CMK (cell line): ENCODE measurements around the gene MOCS1.
A peak's percentile ranks its signal among the peaks of the same experiment; 100 is the strongest.
"Not testable (repeated sequence)": the region's sequence is repeated elsewhere in the genome, so short reads cannot be mapped to it uniquely, and the experiment has no call there.

Source experiments
- DNase-seq: peaks from one replicate; pipeline ENCODE4 v3.0.0-alpha.2; 2010; ENCODE audit warnings: low read depth

The MOCS1 gene

DNA sequence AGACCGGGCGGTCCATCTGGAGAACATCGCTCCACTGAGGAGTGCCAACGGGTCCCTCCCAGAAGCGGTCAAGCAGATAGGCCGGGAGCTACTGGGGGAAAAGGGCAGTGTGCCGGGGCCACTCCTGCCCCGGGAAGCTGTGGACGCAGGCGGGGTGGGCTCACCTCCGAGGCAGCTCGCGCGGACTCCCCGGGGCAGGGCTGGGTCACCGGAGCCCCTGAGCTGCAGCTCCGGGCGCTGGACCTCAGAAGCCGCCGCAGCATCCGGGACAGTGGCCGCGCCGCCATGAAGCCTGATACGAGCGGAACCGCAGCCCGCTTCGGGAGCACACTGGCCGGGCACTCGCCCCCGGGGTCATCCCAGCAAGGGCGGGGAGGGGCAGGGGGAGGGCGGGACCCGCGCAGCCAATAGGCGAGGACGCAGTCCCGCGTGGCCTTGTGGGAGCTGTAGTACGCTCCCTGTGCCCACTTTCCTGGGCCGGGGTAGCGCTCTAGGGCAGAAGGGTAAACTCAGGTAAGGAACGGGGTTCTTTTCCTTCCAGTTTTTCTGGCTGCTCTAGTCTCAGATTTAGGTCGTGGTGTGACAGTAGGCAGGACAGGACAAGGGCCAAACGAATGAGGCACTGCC lies at the start of gene MOCS1:
TSS of gene MOCS1 (minus strand) at position 332 of the 627 bp plus-strand sequence. CDS start at position 287, 45 bp downstream.
- no peak for DNase-seq

GRCh38 chr6:39984051-39984450 lies 49.8 kb upstream of the MOCS1 start:
- no peak for DNase-seq

DNA sequence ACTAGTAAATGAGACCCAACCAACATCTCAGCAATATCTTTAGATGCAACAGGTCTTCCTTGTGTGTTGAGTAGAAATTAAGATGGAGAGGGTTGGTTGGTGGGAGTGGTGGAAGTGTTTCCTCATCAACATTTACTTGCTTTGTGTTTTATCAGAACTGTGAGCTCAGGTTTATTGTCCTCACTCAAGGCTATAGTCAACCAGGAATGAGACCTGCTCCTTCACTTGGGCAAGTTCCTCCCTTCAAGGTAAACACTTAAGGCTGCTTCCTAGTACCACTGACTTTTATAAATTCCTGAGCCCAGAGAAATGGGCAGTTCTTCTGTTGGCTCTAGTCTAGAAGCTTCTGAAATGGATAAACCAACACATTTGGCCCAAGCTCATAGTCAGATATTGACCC lies 48.9 kb upstream of the MOCS1 start:
- no peak for DNase-seq

DNA sequence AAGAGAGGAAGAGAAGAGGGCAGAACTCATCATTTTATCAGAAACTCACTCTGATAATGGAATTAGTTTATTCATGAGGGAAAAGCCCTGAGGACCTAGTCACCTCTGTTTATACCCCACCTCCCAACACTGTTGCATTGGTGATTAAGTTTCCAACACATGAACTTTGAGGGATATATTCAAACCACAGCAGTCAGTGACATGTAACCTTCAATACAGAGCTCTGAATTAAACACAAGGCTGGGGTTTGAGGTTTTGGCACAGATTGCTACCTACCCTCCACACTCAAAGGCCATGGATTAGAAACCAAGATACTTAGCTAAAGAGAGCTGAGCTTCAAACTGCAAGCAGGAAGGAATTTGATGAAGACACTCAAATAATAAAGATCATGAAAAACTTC lies 48.5 kb upstream of the MOCS1 start:
- DNase-seq: no peak

GRCh38 chr6:39980839-39981580 lies 46.7 kb upstream of the MOCS1 start:
- DNase-seq: peak; percentile 49

DNA sequence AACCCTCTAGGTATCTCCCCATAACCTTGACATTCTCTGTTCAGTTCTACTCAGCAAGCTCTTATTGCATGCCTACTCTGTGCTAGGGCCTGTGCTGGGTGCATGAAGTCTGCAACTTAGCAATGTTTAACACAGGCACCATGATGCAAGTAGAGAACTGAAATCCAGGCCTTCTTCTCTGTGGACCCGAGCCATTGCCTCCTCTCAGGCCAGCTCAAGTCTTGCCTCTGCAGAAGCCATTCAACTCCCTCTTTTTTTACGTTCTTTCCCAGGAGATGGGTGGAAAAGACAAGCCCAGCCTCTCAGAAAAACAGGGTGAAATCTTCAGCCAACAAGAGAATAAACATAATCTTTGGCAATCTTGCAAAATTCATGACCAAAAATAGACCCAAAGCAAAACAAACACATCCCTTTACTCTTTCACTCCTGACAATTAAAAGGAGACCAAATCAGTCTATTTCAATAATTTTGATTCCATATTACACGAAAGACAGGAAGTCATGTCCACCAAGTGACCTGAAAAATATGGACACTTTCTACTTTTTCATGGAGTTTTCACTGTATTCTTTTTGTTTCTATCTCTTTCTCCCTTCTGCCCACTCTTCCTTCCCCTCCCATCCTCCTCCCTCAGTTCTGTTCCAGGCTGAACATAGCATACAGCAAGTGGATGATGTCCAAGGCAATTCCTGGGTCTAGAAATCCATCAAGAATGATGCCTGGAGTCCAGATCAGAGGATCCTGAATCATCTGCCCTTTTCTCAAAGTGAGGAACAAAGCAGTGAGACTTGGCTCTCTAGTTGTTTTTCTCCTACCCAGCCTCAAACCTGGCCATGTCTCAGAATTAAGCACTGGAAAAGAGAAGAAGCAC lies 45.4 kb upstream of the MOCS1 start:
- DNase-seq: no peak

DNA sequence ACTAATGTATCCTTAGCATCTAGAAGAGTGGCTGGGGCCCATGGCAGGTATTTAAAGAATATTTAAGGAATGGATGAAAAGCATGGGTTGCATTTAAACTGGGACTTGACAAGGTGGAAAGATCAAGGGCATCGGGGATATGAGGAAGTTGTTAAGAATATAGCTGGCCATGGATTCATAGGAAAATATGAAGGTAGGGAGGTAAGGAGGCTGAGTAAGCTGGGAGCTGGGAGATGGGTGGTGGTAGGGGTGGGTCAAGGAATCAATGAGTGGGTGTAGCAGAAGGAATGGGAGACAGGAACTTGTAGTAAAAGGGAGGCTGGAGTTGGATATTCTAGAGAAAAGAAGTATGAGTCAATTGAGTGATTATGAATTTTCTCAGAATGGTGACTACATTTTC lies 44.0 kb upstream of the MOCS1 start:
- no peak for DNase-seq

- no peak for DNase-seq
Observed at GRCh38 chr6:39973661-39974060, 39.4 kb upstream of the MOCS1 start.

DNA sequence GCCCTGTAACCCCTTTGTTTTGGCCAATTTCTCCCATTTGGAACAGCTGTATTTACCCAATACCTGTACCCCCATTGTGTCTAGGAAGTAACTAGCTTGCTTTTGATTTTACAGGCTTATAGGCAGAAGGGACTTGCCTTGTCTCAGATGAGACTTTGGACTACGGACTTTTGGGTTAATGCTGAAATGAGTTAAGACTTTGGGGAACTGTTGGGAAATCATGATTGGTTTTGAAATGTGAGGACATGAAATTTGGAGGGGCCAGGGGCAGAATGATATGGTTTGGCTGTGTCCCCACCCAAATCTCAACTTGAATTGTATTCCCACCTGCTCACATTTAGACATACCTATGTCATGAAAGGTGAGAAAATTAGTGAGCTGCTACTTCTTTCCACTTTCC lies 38.5 kb upstream of the MOCS1 start:
- DNase-seq: not testable (repeated sequence)

GRCh38 chr6:39971131-39971530 lies 36.9 kb upstream of the MOCS1 start:
- DNase-seq: not testable (repeated sequence)

DNA sequence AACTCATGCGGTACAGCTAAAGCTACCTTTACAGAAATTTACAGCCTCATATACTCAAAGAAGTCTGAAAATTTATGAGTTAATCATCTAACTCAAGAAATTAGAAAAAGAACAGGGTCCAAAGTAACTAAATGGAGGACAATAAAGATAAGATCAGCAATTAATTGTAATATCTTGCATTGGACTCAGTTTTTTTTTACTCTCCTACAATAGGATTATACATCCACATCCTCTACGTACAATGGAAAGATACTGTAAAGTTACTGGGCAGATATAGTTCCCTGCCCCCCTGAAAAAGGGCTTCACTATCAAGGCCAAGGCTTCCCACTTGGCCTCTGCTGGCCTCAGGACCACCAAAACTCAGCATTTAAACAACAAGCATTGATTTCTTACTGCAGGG lies 31.5 kb upstream of the MOCS1 start:
- DNase-seq: no peak

DNA sequence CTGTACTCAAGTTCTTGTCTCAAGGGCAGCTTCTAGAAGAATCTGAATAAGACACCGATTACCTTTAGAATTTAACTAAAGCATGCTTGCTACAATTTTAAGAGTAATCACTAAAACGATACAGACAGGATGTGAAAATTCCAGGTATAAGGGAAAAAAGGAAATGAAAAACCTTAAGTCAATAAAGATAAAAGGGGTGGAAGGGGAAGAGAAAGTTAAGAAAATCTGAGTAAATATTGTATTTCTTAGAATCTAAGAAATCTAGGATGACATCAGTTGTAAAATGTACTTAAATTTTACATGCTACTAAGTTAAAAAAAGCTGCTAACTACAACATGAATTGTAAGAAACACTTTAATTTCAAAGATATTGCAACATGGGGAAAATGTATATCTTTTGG lies 30.3 kb upstream of the MOCS1 start:
- DNase-seq: no peak

DNA sequence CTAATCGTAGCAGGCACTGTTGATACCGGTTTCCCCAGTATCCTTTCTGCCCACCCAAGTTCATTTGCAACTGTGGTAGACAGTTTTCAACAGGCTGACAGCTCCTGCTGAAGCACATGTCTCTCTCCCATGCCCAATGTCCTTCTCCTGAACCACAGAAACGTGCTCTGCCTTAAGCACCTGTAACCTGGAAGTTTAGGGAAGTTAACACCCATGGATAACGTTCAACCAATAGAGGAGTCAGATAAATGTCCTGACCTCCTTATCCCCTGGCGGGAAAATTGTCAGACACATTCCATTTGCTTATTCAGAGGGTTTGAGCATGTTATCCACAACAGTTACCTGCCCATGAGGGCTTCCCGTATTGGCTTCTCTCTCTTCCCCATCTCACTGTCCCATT lies 29.8 kb upstream of the MOCS1 start:
- no peak for DNase-seq

GRCh38 chr6:39962831-39963230 lies 28.6 kb upstream of the MOCS1 start:
- no peak for DNase-seq

- DNase-seq: no peak
Observed at GRCh38 chr6:39961178-39961577, 26.9 kb upstream of the MOCS1 start.

GRCh38 chr6:39958947-39959346 lies 24.7 kb upstream of the MOCS1 start:
- DNase-seq: no peak

DNA sequence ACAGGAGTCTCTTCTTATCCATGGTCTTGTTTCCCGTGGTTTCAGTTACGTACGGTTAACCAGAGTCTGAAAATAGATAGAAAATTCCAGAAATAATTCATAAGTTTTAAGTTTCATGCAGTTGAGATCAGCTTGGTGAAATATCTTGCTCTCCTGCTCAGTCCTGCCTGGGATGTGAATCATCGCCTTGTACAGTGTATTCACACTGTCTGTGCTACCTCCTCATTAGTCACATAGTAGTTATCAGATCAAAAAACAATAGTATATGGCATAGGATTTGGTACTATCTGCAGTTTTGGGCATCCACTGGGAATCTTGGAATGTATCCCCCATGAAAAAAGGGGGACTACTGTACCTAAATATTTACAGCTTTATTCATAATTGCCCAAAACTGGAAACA lies 22.7 kb upstream of the MOCS1 start:
- no peak for DNase-seq

DNA sequence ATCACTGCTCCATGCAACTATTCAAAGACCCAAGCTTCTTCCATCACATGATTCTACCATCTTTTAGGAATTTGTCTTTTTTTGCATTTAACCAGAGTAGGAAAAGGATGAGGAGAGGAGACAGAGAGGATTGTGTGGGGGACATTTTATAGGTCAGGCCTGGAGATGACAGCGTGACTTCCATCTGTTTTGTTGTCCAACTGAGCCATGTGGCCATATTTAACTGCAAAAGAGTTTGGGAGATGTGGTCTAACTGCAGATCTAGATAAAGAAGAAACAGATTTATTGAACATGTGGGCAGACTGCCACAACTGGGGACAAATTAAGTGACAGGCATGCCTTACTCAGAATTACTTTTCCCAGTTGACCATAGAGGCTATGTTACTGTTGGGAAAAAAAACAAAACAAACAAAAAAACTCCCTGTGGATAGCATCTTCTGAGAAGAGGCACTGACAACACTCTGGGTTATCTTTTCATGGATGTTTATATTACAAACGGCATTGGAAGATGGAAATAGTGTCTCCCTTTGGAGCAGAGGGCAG lies 18.9 kb upstream of the MOCS1 start:
- no peak for DNase-seq

DNA sequence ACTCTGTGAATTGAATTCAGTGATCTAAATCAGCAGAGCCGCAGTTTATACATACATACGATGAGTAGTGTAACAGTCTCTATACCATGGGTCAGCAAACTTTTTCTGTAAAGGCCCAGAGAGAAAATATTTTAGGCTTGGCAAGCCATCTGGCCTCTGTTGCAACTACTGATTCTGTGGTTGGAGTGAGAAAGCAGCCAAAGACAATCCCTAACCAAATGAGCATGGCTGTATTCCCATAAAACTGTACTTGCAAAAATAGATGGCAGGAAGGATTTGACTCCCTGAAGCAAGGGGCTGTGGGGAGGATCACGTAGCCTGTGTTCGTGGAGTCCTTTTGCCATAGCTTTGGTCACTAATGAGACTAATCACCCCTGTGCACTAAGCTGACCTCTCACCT lies 17.9 kb upstream of the MOCS1 start:
- DNase-seq: no peak

- DNase-seq: no peak
Observed at GRCh38 chr6:39951716-39952115, 17.5 kb upstream of the MOCS1 start.

DNA sequence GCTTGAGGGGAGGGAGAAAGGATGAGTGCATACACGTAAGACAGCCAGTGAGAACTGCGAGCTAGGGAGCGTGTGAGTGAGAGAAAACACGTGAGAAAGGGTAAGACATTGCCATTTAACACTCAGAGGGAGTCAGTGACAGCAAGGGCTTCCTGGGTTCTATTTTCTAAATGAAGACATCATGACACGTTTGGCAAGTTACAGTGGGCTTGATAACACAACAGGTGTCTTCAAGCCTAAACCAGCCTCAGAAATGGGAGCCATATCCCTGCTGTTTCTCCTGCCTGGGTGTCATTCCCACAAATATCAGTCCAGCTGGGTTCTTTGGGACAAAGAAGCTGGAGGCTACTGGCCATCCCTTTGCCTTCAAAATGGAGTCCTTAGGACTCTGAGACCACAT lies 16.9 kb upstream of the MOCS1 start:
- DNase-seq: no peak

GRCh38 chr6:39950125-39950720 lies 16.0 kb upstream of the MOCS1 start:
- DNase-seq: no peak
